Vagina (tissue), 2 donors: Measurements from ENCODE around the gene REL. TPM values are rescaled to one million over a fixed set of nuclear protein-coding genes. Genes with fewer than 3 reads are reported as not detected.
"Not testable (repeated sequence)": the region's sequence is repeated elsewhere in the genome, so short reads cannot be mapped to it uniquely, and the experiment has no call there.

Source experiments
- DNase-seq, 2 donors: peaks; one replicate each; pipeline ENCODE4 v3.0.0-alpha.2; 2017; ENCODE audit errors: extremely low spot score in 2 of 2
- H3K27ac ChIP-seq: fragments of 200-600 bp; sonication (generic); one replicate; pipeline ENCODE4 v1.5.1; 2019
- H3K27me3 ChIP-seq: fragments of 200-600 bp; sonication (generic); one replicate; pipeline ENCODE4 v1.5.1; 2019
- H3K36me3 ChIP-seq, 2 donors: fragments of 200-600 bp; sonication (generic); one replicate each; pipeline ENCODE4 v1.5.1; 2017 to 2019
- H3K4me1 ChIP-seq: fragments of 200-600 bp; sonication (generic); one replicate; pipeline ENCODE4 v1.5.1; 2019
- H3K4me3 ChIP-seq, 2 donors: fragments of 200-600 bp; sonication (generic); 1 replicate in 1 of 2; 2 replicates in 1 of 2; pipeline ENCODE4 v1.5.1; 2016 to 2019
- H3K9me3 ChIP-seq: fragments of 200-600 bp; sonication (generic); one replicate; pipeline ENCODE4 v1.5.1; 2019
- CTCF ChIP-seq, 3 experiments: fragments of 450-650 bp in 2 of 3; fragments of 200-600 bp in 1 of 3; sonication (generic) in 1 of 3; IDR thresholded peaks; one replicate each; pipeline ENCODE4 v1.5.1; 2017 to 2019; ENCODE audit warnings: antibody characterized with exemption in 3 of 3, mild to moderate bottlenecking in 2 of 3, moderate library complexity in 2 of 3
- POLR2A ChIP-seq, 2 donors: fragments of 450-650 bp; IDR thresholded peaks; one replicate each; pipeline ENCODE4 v1.6.1; 2017; ENCODE audit warnings: antibody characterized with exemption in 2 of 2, mild to moderate bottlenecking in 2 of 2, moderate library complexity in 2 of 2
- POLR2AphosphoS5 ChIP-seq, 2 donors: sonication (generic); formaldehyde crosslinking; IDR thresholded peaks; one replicate each; pipeline ENCODE4 v1.9.0; 2017; ENCODE audit warnings: antibody characterized with exemption in 2 of 2, mild to moderate bottlenecking in 2 of 2, low read depth in 1 of 2; ENCODE audit not compliant: insufficient read depth in 1 of 2
- intact Hi-C: fragments of 100-400 bp; cut with DNase I; formaldehyde crosslinking; loops from one replicate; pipeline ENCODE4 v1.15.1; 2023
- total RNA-seq: library from RNA; depleted of rRNA; stranded (reverse); fragments of >200 nt; gene quantifications from one replicate; pipeline ENCODE4 v1.2.3, GENCODE V29; 2016

REL gene
- total RNA-seq, 1 donor from 2014 or later = 29.0 TPM

GRCh38 chr2:60907329-60907728 is 26.0 kb downstream of the REL start:
- Histone ChIP-seq H3K27ac (no peak overlapping the region), H3K36me3 (peaks cover 0 to 23% of the 10 kb centered on the region in 2 donors), H3K4me3 (no peak overlapping the region), H3K4me1 (no peaks in the 10 kb centered on the region), H3K9me3 (no peaks in the 10 kb centered on the region), H3K27me3 (no peaks in the 10 kb centered on the region)
- intact Hi-C loops = no loop called here
- DNase-seq = no peak
- no peak for TF ChIP-seq CTCF (IDR thresholded peaks at IDR 0.05)
- no peak for TF ChIP-seq POLR2A (IDR thresholded peaks at IDR 0.05)
- TF ChIP-seq POLR2AphosphoS5 (IDR thresholded peaks at IDR 0.05; ENCODE audit: insufficient read depth in 1 of 2, low read depth in 1 of 2) = no peak

GRCh38 chr2:60925994-60926740 is 44.8 kb downstream of the REL start:
- H3K36me3 ChIP-seq = peaks cover 0 to 22% of the 10 kb centered on the region in 2 donors
- H3K27ac ChIP-seq = no peak overlapping the region

GRCh38 chr2:60926741-60927552 is 45.6 kb downstream of the REL start:
- Histone ChIP-seq H3K27ac (no peak overlapping the region), H3K27me3 (no peaks in the 10 kb centered on the region), H3K9me3 (no peaks in the 10 kb centered on the region), H3K36me3 (peaks cover 0 to 18% of the 10 kb centered on the region in 2 donors), H3K4me1 (no peaks in the 10 kb centered on the region), H3K4me3 (no peak overlapping the region)
- no peak for DNase-seq
- intact Hi-C loops = no loop called here
- no peak for TF ChIP-seq POLR2AphosphoS5 (IDR thresholded peaks at IDR 0.05; ENCODE audit: insufficient read depth in 1 of 2, low read depth in 1 of 2)
- TF ChIP-seq POLR2A (IDR thresholded peaks at IDR 0.05) = no peak
- no peak for TF ChIP-seq CTCF (IDR thresholded peaks at IDR 0.05)

More at GRCh38 chr2:60925994-60926740, 44.8 kb downstream of the REL start:
- H3K4me1 ChIP-seq = no peaks in the 10 kb centered on the region
- no peak overlapping the region for H3K4me3 ChIP-seq
- TF ChIP-seq CTCF (IDR thresholded peaks at IDR 0.05) (no peak), POLR2A (IDR thresholded peaks at IDR 0.05) (no peak), POLR2AphosphoS5 (IDR thresholded peaks at IDR 0.05; ENCODE audit: insufficient read depth in 1 of 2, low read depth in 1 of 2) (no peak)
- no peak for DNase-seq
- H3K9me3 ChIP-seq = no peaks in the 10 kb centered on the region
- H3K27me3 ChIP-seq = no peaks in the 10 kb centered on the region
- intact Hi-C loops = no loop called here

- H3K27ac ChIP-seq, H3K4me1 ChIP-seq, H3K36me3 ChIP-seq, H3K27me3 ChIP-seq, H3K9me3 ChIP-seq, H3K4me3 ChIP-seq, DNase-seq, intact Hi-C loops: not testable (repeated sequence)
Observed at GRCh38 chr2:60932061-60932460, 50.7 kb downstream of the REL start.

- Histone ChIP-seq H3K27me3 (no peaks in the 10 kb centered on the region), H3K9me3 (no peaks in the 10 kb centered on the region), H3K4me1 (peaks cover 7% of the 10 kb centered on the region), H3K27ac (no peak overlapping the region), H3K36me3 (no peaks in the 10 kb centered on the region), H3K4me3 (no peak overlapping the region)
- DNase-seq = no peak
- intact Hi-C loops = no loop called here
- TF ChIP-seq POLR2AphosphoS5 (IDR thresholded peaks at IDR 0.05; ENCODE audit: insufficient read depth in 1 of 2, low read depth in 1 of 2) = no peak
- no peak for TF ChIP-seq CTCF (IDR thresholded peaks at IDR 0.05)
- no peak for TF ChIP-seq POLR2A (IDR thresholded peaks at IDR 0.05)
Observed at GRCh38 chr2:60932954-60933353, 51.6 kb downstream of the REL start.
